Spleen (tissue), 7 donors: Measurements from ENCODE around the gene CNN2.
A peak's percentile ranks its signal among the peaks of the same experiment; 100 is the strongest.

Experiments used
- CTCF ChIP-seq, 11 experiments: fragments of 200-600 bp in 7 of 11; fragments of 450-650 bp in 4 of 11; sonication (generic) in 4 of 11; IDR thresholded peaks in 8 of 11; conservative IDR thresholded peaks in 3 of 11; 1 replicate in 7 of 11; 2 replicates in 4 of 11; pipeline versions ENCODE4 v1.4.0 to v1.8.0; 2016 to 2021; ENCODE audit warnings: antibody characterized with exemption in 11 of 11, inconsistent platforms in 4 of 11, mild to moderate bottlenecking in 1 of 11
- POLR2A ChIP-seq, 3 donors: fragments of 450-650 bp; IDR thresholded peaks; one replicate each; pipeline ENCODE4 v1.5.1; 2017; ENCODE audit warnings: antibody characterized with exemption in 3 of 3, mild to moderate bottlenecking in 1 of 3
- POLR2AphosphoS5 ChIP-seq, 3 donors: sonication (generic); formaldehyde crosslinking; IDR thresholded peaks; one replicate each; pipeline ENCODE4 v1.5.1; 2017; ENCODE audit warnings: antibody characterized with exemption in 3 of 3
- donor health status: DM: no; HTN: no; CAD: no; lungs with moderate emphysema.
- donor health status: DM: no; HTN: no; CAD: no.
- donor health status: DM: no; HTN: no; CAD: no.

GRCh38 chr19:1073956-1074517 lies 47.6 kb downstream of the CNN2 start:
- peak in 1 of 3 donors; percentile 61 for TF ChIP-seq POLR2AphosphoS5 (IDR thresholded peaks at IDR 0.05)
- TF ChIP-seq POLR2A (IDR thresholded peaks at IDR 0.05): no peak
- TF ChIP-seq CTCF (IDR thresholded peaks at IDR 0.05 in 8 of 11, conservative IDR thresholded peaks at IDR 0.05 in 3 of 11): no peak
